ENCODE data around the gene ACVRL1.

Gene ACVRL1

GRCh38 chr12:51907083-51907855 lies at the start of gene ACVRL1:
Gene ACVRL1 (plus strand): TSS chr12:51907504. CDS start chr12:51912475, 4,971 bp downstream.
- DNase-seq (ENCODE audit: low spot score), result peak; percentile 56

- DNase-seq (ENCODE audit: low spot score), result no peak
These were observed 46.3 kb upstream of the ACVRL1 start for GRCh38 chr12:51860986-51861385.

DNA sequence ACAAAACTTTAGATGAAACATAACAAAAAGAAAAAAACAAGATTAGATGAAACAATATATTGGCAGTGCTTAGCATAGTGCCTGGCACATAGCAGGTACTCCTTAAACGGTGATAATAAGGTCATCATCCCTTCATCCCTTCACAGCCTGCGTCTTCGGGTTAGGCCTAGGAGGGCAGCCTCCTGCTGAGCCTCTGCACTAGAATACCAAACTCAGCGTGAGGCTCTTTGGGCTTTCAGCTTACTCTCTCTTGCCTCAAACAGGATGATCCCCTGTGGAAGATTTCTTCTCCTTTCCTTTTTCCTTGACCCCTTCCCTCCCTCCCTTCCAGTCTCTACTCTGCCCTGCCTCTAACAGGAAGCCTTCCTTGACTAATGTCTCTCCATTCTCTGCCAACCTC lies 44.4 kb upstream of the ACVRL1 start:
- DNase-seq (ENCODE audit: low spot score), result no peak

DNA sequence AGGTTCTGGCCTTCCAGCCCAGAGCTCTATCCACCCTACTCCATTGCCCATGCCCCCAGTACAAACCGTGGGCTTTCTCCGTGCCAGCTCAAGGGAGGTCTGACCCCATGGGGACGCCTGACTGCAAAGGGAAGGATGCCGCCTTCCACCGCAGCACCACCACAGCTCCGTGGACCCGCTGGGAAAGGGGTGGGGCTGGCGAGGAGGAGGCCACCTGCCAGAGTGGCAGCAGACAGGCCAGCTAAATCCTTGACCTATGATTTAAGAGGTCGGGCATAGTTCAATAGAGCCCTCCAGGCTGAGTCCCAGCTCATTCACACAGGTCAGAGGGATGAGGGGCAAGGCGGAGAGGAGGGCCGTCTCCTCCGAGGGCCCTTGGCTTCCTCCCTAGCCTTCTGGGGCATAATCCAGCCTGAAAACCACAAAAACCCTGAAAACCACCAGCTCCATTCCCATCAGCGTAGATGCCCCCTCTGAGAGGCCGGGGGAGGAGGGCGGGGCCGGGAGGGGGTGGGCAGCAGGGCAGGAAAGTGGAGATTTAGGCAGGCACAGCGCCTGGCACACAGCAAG lies 43.9 kb upstream of the ACVRL1 start:
- DNase-seq (ENCODE audit: low spot score), result no peak

DNA sequence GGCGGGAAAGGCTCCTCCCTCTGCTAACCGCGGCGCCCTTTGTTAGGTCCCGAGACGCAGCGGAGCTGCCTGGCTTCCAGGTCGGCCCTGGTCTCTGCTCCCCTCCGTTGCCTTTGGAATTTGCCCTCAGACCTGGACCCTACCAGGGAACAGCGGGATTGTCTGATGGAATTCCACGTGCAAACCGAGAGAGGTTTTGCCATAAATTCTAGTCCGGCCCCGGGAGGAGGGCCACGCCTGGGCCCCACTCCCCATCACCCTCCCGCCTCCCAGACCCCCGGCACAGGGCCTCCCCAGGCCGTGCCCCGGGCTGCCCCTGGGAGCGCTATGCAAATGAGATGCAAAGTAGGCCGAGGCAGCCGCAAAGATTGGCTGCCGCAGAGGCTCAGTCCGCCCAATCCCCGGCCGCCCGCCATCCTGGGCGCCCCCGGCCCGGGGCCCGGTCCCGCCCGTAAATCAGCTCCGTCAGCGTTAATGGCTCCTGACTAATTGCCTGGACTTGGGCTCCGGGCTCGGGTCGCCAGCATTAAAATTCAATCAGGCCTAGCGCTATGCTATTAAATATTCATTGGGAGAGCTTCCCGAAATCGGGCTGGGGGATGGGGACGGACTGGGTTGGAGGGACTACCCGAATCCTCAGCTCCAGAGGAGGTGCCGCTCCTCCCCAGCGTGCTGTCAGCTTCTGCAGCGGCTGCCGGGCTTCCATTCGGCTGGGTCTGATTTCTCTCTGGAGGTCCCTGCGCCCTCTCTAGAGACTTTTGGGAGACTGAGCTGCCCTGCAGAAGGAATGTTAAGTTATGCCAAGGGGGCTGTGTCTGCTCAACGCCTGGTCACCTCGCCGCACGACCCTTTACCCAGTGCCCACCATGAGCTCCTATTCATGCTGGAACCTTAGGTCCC lies 43.1 kb upstream of the ACVRL1 start:
- DNase-seq (ENCODE audit: low spot score), result peak; percentile 88

DNA sequence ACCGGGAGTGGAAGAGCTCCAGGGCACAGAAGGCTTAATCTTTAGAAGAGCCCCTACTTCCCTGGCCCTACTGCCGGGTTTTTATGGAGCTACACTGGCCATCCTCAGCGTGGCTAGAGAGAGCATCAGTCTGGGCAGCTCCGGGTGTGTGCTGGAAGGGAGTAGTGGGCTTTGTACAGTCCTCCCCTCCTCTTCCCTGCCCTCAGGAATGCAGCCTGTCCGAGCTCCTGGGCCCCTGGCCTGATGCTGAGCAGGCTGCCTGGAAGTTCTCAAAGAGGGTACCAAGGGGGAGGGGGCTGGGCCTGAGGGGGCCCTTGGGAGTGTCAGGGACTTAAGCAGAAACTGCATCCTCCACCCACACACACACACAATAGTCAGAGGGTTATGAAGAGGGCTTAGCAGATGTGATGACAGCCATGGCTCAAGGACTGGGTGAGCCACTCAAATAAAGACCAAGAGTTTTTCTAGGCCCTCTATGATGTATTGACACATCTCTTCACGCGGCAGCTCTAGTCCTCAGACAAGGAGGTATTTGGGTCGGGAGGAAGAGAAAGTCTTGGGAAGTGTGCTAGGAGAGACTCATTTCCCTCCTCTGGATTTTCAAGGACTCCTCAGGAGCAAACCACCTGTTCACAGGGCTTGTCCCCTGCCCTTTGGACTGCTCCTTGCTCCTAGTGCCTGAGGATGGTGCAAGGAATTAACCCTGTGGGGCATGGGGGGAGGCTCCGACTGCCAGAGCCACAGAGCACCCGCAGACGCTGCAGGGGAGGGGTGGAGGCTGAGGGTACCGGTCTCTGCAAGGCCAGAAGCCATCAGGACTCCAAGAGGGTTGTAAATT lies 42.3 kb upstream of the ACVRL1 start:
- DNase-seq (ENCODE audit: low spot score), result no peak

- DNase-seq (ENCODE audit: low spot score), result no peak
These were observed 41.5 kb upstream of the ACVRL1 start for GRCh38 chr12:51865757-51866270.

DNA sequence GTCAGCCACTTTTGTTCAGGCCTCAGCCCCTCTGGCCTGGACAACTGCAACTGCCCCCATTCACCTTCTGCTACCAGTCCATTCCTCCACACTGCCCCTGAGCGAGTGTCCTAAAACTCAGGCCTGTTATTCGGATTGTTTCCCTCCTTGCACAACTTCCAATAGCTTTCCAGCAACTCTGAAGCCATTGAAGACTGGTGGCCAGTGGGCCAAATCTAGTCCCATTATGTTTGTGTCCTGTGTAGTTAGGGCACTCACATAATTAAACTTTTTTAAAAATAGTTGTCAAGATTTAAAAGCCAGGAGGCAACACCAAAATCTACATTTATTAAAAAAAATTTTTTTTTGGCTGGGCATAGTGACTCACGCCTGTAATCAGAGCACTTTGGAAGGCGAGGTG lies 41.0 kb upstream of the ACVRL1 start:
- DNase-seq (ENCODE audit: low spot score), result no peak

DNA sequence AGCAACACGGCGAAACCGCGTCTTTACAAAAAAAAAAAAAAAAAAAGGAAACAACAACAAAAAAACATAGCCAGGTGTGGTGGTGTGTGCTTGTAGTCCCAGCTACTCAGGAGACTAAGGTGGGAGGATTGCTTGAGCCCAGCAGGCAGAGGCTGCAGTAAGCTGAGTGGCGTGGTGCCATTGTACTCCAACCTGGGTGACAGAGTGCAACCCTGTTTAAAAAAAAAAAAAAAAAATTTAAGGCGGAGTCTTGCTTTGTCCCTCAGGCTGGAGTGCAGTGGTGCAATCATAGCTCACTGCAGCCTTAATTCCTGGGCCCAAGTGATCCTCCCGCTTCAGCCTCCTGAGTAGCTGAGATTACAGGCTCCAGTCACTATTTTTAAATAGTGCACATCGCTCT lies 40.5 kb upstream of the ACVRL1 start:
- no peak for DNase-seq (ENCODE audit: low spot score)

- DNase-seq (ENCODE audit: low spot score), result no peak
These were observed 39.9 kb upstream of the ACVRL1 start for GRCh38 chr12:51867371-51867770.

DNA sequence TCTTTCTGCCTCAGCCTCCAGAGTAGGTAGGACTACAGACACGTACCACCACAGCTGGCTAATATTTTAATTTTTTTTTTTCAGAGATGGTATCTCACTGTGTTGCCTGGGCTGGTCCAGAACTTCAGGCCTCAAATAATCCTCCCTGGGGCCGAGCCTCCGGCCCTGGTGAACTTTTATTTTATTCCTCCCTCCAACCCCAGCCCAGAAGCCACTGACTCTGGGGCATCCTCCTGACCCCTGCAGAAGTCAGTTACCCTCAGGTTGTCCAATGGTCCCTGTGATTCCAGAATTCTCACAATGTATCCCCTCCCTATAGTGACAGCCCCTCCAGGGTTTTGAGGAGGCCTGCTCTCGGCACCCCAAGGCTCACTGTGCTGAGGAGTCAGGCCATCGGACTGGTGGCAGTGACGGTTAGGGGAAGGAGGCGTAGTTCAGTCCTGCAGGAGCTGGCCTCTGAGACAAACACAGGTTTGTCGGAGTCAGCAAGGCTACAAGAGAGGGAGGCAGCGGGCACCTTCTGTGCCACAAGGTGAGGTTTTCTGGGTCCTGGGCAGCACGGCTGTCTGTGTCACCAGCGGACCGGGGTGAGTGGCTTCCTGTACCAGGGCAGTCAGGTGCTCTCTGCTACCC lies 39.4 kb upstream of the ACVRL1 start:
- no peak for DNase-seq (ENCODE audit: low spot score)

DNA sequence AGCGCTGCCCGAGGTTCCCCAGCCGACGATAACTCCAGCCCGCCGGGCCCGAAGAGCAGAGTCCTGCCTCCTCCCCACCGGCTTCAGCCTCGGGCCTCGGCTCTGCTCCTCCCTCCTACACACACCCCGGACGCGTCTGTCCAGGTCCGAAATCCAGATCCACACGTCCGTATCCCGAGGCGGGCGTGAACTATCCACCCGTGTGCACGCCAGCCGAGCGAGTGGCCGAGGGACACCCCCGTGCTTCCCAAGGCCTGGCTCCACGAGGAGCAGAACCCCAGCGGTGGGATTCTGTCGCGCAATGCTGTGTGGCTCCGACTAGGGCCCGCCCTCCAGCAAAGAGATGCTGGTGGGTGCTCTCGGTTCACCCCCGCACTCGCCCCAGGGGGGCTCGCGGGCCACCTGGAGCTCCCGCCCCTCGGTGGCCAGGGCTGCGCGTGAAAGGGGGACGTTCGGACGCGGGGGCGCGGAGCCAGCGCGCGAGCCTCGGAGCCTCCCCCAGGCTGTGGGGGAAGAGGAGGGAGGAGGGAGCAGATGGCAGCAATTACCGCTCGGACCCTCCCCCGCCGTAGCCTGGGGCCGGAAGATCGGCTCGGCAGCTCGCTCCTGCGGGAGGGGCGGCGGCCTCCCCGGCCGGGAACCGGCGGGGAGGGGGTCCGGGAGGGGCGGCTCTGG lies 38.3 kb upstream of the ACVRL1 start:
- peak; percentile 76 for DNase-seq (ENCODE audit: low spot score)

GRCh38 chr12:51869496-51869865 lies 37.8 kb upstream of the ACVRL1 start:
- no peak for DNase-seq (ENCODE audit: low spot score)

DNA sequence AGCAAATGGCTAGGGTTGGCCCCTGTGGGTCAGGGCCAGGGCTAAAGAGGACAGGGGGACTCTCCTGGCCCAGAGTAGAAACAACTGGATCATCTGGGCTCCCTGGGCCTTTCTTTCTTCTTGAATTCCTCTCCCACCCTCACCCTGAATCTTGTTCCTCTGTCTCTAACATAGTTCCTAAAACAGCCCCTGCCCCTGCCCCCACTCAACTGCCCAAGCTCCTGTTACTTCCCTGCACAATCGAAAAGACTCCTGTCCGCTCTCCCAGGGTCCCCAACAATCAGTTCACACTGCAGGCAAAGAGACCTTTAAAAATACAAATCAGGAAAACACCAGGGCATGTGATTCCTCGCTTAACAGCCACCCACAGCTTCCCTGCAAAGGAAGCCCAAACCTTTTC lies 37.4 kb upstream of the ACVRL1 start:
- no peak for DNase-seq (ENCODE audit: low spot score)

GRCh38 chr12:51870504-51870903 lies 36.8 kb upstream of the ACVRL1 start:
- DNase-seq (ENCODE audit: low spot score), result no peak

- no peak for DNase-seq (ENCODE audit: low spot score)
These were observed 36.2 kb upstream of the ACVRL1 start for GRCh38 chr12:51871126-51871525.

- DNase-seq (ENCODE audit: low spot score), result no peak
These were observed 35.2 kb upstream of the ACVRL1 start for GRCh38 chr12:51871918-51872688.

- DNase-seq (ENCODE audit: low spot score), result no peak
These were observed 34.7 kb upstream of the ACVRL1 start for GRCh38 chr12:51872689-51872981.

DNA sequence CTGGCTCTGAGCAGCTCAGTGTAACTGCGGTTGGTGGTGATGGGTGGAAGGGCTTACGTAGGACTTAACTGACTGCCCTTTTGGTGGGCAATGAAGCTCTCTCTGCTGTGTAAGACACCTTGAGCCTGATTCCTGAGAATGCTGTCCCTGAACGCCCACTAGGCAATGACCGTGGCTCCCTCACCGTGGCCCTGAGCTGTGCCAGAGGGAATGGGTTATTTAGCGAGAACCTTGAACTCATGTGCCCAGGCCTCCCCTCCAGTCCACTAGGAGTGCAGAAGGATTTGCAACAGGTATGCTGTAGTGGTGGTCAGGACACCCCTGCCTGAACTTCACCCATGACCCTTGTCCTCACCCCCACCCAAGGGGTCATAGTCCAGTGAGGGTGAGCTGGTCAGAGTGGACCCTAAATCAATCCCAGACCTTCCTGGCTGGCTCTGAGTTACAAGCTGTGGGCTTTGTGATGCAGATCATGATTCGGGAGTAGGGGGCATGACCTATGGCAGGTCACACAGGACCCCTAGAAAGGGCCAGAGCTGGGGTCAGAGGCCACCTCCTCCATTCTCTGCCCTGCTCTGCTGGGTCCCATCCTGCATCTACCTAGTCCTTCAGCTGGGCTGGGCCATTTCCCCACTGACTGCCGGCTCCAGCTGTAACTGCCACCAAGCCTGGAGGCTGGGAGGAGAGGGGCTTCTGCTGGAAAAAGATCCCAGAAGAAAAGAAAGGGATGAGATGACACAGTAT lies 33.9 kb upstream of the ACVRL1 start:
- DNase-seq (ENCODE audit: low spot score), result no peak

Data from HuH-7.5 (cell line).